HUES64 (cell line): ENCODE results near the gene POU5F2.

Experiments
- H3K27ac ChIP-seq: 2 replicates; pipeline ENCODE4 v1.7.0; 2013; ENCODE audit warnings: low read depth, low read length, inconsistent platforms
- H3K27me3 ChIP-seq: 2 replicates; pipeline ENCODE4 v1.6.1; 2013; ENCODE audit warnings: mild to moderate bottlenecking, low read length; ENCODE audit not compliant: insufficient read depth
- H3K36me3 ChIP-seq: 2 replicates; pipeline ENCODE4 v1.6.1; 2013; ENCODE audit warnings: mild to moderate bottlenecking, low read length; ENCODE audit not compliant: insufficient read depth
- H3K4me1 ChIP-seq: 2 replicates; pipeline ENCODE4 v1.6.1; 2013; ENCODE audit warnings: mild to moderate bottlenecking, low read length, moderate library complexity; ENCODE audit not compliant: insufficient read depth
- H3K4me3 ChIP-seq: 2 replicates; pipeline ENCODE4 v1.5.1; 2013; ENCODE audit warnings: mild to moderate bottlenecking, low read length, moderate library complexity
- H3K9ac ChIP-seq: 2 replicates; pipeline ENCODE4 v1.6.1; 2013; ENCODE audit warnings: mild to moderate bottlenecking, low read depth, low read length
- H3K9me3 ChIP-seq: 2 replicates; pipeline ENCODE4 v1.6.1; 2013; ENCODE audit warnings: low read depth, low read length; ENCODE audit not compliant: insufficient read depth
- WGBS: fragments of 150-250, 120-280 bp; methylation state at CpG from one replicate; pipeline ENCODE4 v1.1.7; 2013; ENCODE audit warnings: missing lambda C conversion rate; 5-methylcytosine and 5-hydroxymethylcytosine counted together

Gene POU5F2

DNA sequence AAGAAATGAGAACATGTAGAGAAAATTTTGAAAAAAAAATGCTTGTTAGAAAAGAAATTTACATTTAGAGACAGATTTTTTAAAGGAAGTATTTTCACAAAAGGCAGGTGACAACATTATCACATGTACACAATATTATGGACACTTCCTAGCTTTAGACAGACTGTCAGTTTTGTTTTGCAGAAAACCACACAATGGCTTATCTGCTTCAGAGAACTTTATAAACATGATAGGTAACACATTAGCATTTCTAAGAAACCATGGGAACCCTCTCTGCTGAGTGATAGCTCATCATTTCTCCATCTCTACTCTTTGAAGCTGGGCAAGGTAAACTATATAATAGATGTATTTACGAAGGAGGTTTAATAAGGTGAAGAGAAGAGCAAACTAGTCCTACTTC is 25.6 kb downstream of the POU5F2 start:
- Histone ChIP-seq H3K9me3 (no peaks in the 10 kb centered on the region), H3K27ac (no peak overlapping the region), H3K36me3 (no peaks in the 10 kb centered on the region), H3K27me3 (no peaks in the 10 kb centered on the region), H3K4me3 (no peak overlapping the region), H3K9ac (no peak overlapping the region), H3K4me1 (0 out of 2 replicates have a peak, but pooled peaks cover 6% of the 10 kb centered on the region)
- no CpG with 5 or more reads among the region's 1 CpG for WGBS

DNA sequence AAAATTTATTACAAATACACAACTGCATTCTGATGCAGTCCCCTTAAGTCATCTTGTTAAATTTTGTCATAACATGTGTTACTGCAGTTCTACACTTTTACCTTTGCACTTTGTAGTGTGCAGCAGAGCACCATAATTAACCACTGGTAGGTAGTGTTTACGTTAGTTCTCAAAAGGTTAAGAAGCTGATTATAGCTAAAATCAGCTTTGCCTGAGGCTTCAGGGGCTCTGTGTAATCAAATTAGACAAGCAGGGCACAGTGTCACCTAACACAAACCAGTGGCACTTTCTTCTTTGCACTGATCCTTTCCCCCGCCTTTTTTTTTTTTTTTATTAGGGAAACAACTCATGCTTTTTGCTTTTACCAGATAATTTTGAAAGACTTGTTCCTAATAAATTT is 26.1 kb downstream of the POU5F2 start:
- H3K27ac ChIP-seq = no peak overlapping the region
- no peak overlapping the region for H3K4me3 ChIP-seq
- H3K9me3 ChIP-seq = no peaks in the 10 kb centered on the region
- no peaks in the 10 kb centered on the region for H3K27me3 ChIP-seq
- no peaks in the 10 kb centered on the region for H3K36me3 ChIP-seq
- no peak overlapping the region for H3K9ac ChIP-seq
- 84% methylated on average over 2 of the region's 2 CpGs for WGBS
- 0 out of 2 replicates have a peak, but pooled peaks cover 6% of the 10 kb centered on the region for H3K4me1 ChIP-seq

DNA sequence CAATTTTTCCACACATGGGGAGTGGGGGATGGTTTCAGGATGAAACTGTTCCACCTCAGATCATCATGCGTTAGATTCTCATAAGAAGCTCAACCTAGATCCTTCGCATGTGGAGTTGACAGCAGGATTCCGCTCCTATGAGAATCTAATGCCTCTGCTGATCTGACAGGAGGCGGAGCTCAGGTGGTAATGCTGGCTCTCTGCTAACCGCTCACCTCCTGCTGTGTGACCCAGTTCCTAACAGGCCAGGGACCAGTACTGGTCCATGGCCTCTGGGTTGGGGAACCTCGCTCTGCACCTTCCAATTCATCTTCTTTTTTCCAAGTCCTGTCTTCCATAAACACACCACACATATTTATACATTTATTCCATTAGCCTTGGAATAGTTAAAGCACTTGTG is 33.0 kb downstream of the POU5F2 start:
- Histone ChIP-seq H3K4me1 (no peaks in the 10 kb centered on the region), H3K9me3 (no peaks in the 10 kb centered on the region), H3K4me3 (no peak overlapping the region), H3K27ac (no peak overlapping the region), H3K27me3 (no peaks in the 10 kb centered on the region), H3K36me3 (no peaks in the 10 kb centered on the region), H3K9ac (no peak overlapping the region)
- WGBS = 90% methylated on average over 6 of the region's 6 CpGs

DNA sequence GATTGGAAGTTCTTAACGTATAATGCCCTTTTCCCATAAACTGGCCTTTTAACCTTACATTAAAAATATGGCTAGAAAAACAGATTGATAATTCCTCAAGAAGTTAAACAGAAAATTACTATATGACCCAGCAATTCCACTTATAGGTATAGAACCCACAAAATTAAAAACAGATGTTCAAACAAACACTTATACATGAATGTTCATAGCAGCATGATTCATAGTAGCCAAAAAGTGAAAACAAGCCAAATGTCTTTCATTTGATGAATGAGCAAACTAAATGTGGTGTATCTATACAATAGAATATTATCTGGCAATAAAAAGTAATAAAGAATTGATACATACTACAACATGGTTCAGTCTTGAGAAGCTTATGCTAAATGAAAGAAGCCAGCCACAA is 35.5 kb downstream of the POU5F2 start:
- Histone ChIP-seq H3K4me3 (no peak overlapping the region), H3K27me3 (no peaks in the 10 kb centered on the region), H3K9ac (no peak overlapping the region), H3K36me3 (no peaks in the 10 kb centered on the region), H3K4me1 (no peaks in the 10 kb centered on the region), H3K27ac (no peak overlapping the region), H3K9me3 (no peaks in the 10 kb centered on the region)
- no CpG with 5 or more reads among the region's 1 CpG for WGBS

DNA sequence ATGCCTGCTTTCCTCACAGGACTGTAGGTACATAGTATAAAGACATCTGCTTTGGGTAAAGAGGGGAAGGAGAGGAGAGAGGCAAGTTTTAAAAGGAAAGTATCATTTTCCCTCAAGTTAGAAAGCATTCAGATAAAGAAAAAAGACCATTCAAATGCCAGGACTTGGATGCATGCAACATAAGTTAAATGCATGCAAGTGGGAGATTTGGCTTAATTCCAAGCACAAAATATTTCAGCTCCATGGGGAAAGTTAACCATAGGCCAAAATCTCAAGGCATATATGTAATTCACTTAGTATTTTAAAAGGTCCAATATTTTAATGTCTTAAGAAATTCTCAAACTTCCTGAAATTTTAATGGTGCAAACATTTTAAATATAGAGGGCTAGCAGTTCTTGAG is 36.4 kb downstream of the POU5F2 start:
- Histone ChIP-seq H3K27ac (no peak overlapping the region), H3K4me1 (no peaks in the 10 kb centered on the region), H3K27me3 (no peaks in the 10 kb centered on the region), H3K9ac (no peak overlapping the region), H3K4me3 (no peak overlapping the region), H3K9me3 (no peaks in the 10 kb centered on the region), H3K36me3 (no peaks in the 10 kb centered on the region)

DNA sequence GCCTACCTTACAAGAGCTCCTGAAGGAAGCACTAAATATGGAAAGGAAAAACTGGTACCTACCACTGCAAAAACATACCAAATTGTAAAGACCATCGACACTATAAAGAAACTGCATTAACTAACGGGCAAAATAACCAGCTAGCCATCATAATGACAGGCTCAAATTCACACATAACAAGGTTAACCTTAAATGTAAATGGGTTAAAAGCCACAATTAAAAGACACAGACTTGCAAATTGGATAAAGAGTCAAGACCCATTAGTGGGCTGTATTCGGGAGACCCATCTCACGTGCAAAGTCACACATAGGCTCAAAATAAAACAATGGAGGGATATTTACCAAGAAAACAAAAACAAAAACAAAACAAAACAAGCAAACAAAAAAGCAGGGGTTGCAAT is 49.4 kb downstream of the POU5F2 start:
- 93% methylated on average over 4 of the region's 4 CpGs for WGBS
- Histone ChIP-seq H3K27me3 (no peaks in the 10 kb centered on the region), H3K9me3 (peaks cover 3% of the 10 kb centered on the region; the same call in 1 of the 2 replicates), H3K4me3 (no peak overlapping the region), H3K4me1 (no peaks in the 10 kb centered on the region), H3K9ac (no peak overlapping the region), H3K27ac (no peak overlapping the region), H3K36me3 (no peaks in the 10 kb centered on the region)
